ENCODE measurements around the gene CARM1. TPM values are rescaled to one million over a fixed set of nuclear protein-coding genes. Genes with fewer than 3 reads are reported as not detected.

CARM1 gene
- total RNA-seq, 3 donors from 2014 or later (not counting 1 experiment from before 2014, with no cell fraction given): 13.4 to 21.3 (median 19.8) TPM

GRCh38 chr19:10828981-10829821, 42.2 kb upstream of the CARM1 start:
- H3K27me3 Mint-ChIP-seq (ENCODE audit: low read depth in 2 of 2): no peaks in the 10 kb centered on the region
- intact Hi-C loops (cut with micrococcal nuclease): no loop called here
- TF ChIP-seq, protein P1, sequence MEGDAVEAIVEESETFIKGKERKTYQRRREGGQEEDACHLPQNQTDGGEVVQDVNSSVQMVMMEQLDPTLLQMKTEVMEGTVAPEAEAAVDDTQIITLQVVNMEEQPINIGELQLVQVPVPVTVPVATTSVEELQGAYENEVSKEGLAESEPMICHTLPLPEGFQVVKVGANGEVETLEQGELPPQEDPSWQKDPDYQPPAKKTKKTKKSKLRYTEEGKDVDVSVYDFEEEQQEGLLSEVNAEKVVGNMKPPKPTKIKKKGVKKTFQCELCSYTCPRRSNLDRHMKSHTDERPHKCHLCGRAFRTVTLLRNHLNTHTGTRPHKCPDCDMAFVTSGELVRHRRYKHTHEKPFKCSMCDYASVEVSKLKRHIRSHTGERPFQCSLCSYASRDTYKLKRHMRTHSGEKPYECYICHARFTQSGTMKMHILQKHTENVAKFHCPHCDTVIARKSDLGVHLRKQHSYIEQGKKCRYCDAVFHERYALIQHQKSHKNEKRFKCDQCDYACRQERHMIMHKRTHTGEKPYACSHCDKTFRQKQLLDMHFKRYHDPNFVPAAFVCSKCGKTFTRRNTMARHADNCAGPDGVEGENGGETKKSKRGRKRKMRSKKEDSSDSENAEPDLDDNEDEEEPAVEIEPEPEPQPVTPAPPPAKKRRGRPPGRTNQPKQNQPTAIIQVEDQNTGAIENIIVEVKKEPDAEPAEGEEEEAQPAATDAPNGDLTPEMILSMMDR (IDR thresholded peaks at IDR 0.05): no peak
- Histone ChIP-seq H3K27me3 (ENCODE audit: control insufficient read depth, insufficient read depth, low read length) (no peaks in the 10 kb centered on the region), H3K36me3 (ENCODE audit: control insufficient read depth, insufficient read depth, low read length) (peaks cover 61% of the 10 kb centered on the region), H3K4me3 (ENCODE audit: low read length) (no peak overlapping the region), H3K4me1 (ENCODE audit: control insufficient read depth, insufficient read depth, low read length) (peaks cover 3% of the 10 kb centered on the region), H3K27ac (ENCODE audit: low read length) (no peak overlapping the region), H3K9me3 (ENCODE audit: control insufficient read depth, insufficient read depth, low read length) (no peaks in the 10 kb centered on the region)
- no peaks in the 10 kb centered on the region for H3K9me3 Mint-ChIP-seq
- H3K4me1 Mint-ChIP-seq: no peaks in the 10 kb centered on the region
- peak overlapping the region; percentile 18 to 70 for H3K27ac Mint-ChIP-seq
- ATAC-seq: peak in 2 of 3 donors; percentile 13 to 46
- H3K36me3 Mint-ChIP-seq: no peaks in the 10 kb centered on the region
- H3K4me3 Mint-ChIP-seq: no peak overlapping the region
- 92% methylated on average over 26 of the region's 26 CpGs for WGBS (ENCODE audit: insufficient coverage)
- peak in 1 of 2 donors; percentile 30 for DNase-seq

- Histone ChIP-seq H3K36me3 (ENCODE audit: control insufficient read depth, insufficient read depth, low read length) (peaks cover 55% of the 10 kb centered on the region), H3K9me3 (ENCODE audit: control insufficient read depth, insufficient read depth, low read length) (no peaks in the 10 kb centered on the region), H3K4me1 (ENCODE audit: control insufficient read depth, insufficient read depth, low read length) (peaks cover 3% of the 10 kb centered on the region), H3K27me3 (ENCODE audit: control insufficient read depth, insufficient read depth, low read length) (no peaks in the 10 kb centered on the region), H3K27ac (ENCODE audit: low read length) (no peak overlapping the region), H3K4me3 (ENCODE audit: low read length) (no peak overlapping the region)
- TF ChIP-seq, protein P1 (IDR thresholded peaks at IDR 0.05): no peak
- peaks cover 0 to under 1% of the 10 kb centered on the region in 2 donors for H3K4me1 Mint-ChIP-seq
- no peaks in the 10 kb centered on the region for H3K27me3 Mint-ChIP-seq (ENCODE audit: low read depth in 2 of 2)
- peak overlapping the region; percentile 18 to 70 for H3K27ac Mint-ChIP-seq
- no peak overlapping the region for H3K4me3 Mint-ChIP-seq
- H3K36me3 Mint-ChIP-seq: no peaks in the 10 kb centered on the region
- ATAC-seq: peak in 1 of 3 donors; percentile 15
- WGBS (ENCODE audit: insufficient coverage): 95% methylated on average over 16 of the region's 16 CpGs
- DNase-seq: no peak
- no peaks in the 10 kb centered on the region for H3K9me3 Mint-ChIP-seq
- intact Hi-C loops (cut with micrococcal nuclease): no loop called here
These were observed 41.4 kb upstream of the CARM1 start for GRCh38 chr19:10829967-10830366.

- WGBS (ENCODE audit: insufficient coverage): 93% methylated on average over 7 of the region's 7 CpGs
- H3K36me3 ChIP-seq (ENCODE audit: control insufficient read depth, insufficient read depth, low read length): peaks cover 53% of the 10 kb centered on the region
- ATAC-seq (no peak), DNase-seq (no peak)
- TF ChIP-seq, protein P1 (IDR thresholded peaks at IDR 0.05): no peak
- no peaks in the 10 kb centered on the region for H3K9me3 ChIP-seq (ENCODE audit: control insufficient read depth, insufficient read depth, low read length)
- no peak overlapping the region for H3K4me3 ChIP-seq (ENCODE audit: low read length)
- no peaks in the 10 kb centered on the region for H3K9me3 Mint-ChIP-seq
- intact Hi-C loops (cut with micrococcal nuclease): no loop called here
- peaks cover 7% of the 10 kb centered on the region for H3K4me1 ChIP-seq (ENCODE audit: control insufficient read depth, insufficient read depth, low read length)
- H3K27ac ChIP-seq (ENCODE audit: low read length): no peak overlapping the region
- no peak overlapping the region for H3K4me3 Mint-ChIP-seq
- H3K27me3 Mint-ChIP-seq (ENCODE audit: low read depth in 2 of 2): no peaks in the 10 kb centered on the region
- peak overlapping the region; percentile 16 to 18 for H3K27ac Mint-ChIP-seq
- no peaks in the 10 kb centered on the region for H3K27me3 ChIP-seq (ENCODE audit: control insufficient read depth, insufficient read depth, low read length)
- peaks cover 1 to 4% of the 10 kb centered on the region in 2 donors for H3K4me1 Mint-ChIP-seq
- H3K36me3 Mint-ChIP-seq: no peaks in the 10 kb centered on the region
These were observed 41.0 kb upstream of the CARM1 start for GRCh38 chr19:10830370-10830769.

All from natural killer cell (primary cell).